NCI-H2107 treated with DMSO at 0.1 percent for 48 hours (cell line): ENCODE results near the gene PLA2G2D.
A peak's percentile ranks its signal among the peaks of the same experiment; 100 is the strongest.

Source experiments
- DNase-seq: peaks from one replicate; lab custom pipeline; 2025; ENCODE audit not compliant: unreplicated experiment; lab: John Stamatoyannopoulos, UW

PLA2G2D gene

DNA sequence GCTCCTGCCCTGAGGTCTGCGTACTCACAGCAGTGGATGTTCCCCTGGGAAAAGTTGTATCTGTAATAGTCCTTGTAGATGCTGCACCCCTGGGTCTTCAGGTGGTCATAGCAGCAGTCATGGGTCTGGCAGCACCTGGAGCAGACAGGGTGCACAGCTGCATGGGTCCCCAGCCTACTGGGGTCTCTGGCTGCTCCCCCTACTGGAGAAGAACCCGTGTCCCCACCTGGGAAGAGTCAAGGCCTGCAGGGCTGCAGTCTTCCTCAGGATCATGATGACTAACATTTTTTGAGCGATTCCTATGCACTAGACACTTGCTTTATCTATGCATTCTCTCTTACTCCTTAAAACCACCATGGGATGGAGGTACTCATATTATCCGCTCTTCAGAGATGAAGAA is 3.9 kb downstream of the PLA2G2D start:
- DNase-seq: no peak

DNA sequence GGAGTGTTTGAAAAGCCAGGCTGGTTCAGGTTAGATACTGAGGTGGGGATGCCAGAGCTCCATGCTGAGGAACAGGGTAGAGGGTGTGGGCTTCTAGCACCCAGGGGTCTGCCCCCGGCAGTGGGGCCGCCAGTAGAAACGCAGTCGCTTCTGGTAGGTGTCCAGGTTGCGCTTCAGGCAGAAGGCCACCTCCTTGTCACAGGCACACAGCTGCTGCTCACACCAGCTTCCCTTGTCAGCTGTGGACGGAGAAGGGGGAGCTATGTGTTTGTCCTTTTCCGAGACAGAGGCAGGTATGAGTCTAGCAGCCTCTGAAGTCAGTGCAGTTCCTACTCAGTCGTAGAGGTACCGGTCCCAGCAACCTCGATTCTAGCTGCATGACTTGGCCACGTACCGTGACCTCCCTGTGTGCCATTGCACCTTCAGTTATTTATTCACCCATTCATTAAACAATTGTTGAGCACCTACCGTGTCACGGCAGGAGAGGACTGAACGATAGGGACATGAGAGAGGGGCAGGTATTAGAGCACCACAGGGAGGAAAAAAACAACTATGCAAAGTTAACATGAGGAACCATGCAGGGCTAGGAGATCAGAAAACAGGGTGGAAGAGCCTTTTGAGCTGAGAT is 5.2 kb downstream of the PLA2G2D start:
- no peak for DNase-seq

DNA sequence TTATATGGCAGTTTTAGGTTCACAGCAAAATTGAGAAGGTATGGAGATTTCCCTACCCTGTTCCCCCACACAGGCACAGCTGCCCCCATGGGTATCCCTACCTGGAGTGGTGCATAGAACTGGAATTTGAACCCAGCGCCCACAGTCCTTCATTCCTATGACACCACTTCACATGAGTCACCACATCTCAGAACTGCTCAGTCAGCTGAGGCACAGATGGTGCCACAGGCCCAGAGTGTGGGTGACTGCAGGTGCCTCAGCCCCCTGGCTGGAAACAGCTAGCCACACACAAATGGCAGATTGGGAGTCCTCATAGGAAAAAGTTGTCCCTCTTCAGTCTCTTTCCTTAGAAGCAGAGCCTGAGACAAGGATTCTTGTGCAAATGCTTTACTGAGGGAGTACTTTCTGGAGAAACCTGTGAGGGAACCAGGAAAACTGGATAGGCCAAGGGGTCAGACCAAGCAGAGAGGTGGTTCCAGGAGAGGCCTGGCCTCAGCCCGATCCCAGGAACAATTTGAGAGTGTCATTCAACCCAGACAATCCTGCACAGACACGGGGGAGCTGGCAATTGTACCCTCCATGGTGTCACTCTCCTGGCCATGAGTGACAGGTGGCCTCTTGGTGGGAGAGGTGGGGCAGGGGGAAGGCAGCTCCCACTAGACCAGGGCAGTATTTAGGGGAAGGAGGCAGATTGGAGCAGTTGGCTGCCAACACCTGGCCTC is 6.9 kb downstream of the PLA2G2D start:
- no peak for DNase-seq

DNA sequence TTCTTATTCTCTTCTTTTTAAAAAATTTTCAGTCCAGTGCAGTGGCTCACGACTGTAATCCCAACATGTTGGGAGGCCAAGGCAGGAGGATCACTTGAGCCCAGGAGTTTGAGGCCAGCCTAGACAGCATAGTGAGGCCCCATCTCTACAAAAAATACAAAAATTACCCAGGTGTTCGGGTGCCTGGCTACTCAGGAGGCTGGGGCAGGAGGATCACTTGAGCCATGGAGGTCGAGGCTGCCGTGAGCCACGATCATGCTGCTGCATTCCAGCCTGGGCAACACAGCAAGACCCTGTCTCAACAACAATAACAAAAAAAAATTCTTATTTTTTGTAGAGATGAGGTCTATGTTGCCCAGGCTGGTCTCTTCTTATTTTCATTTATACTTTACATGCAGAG is 7.9 kb downstream of the PLA2G2D start:
- no peak for DNase-seq

DNA sequence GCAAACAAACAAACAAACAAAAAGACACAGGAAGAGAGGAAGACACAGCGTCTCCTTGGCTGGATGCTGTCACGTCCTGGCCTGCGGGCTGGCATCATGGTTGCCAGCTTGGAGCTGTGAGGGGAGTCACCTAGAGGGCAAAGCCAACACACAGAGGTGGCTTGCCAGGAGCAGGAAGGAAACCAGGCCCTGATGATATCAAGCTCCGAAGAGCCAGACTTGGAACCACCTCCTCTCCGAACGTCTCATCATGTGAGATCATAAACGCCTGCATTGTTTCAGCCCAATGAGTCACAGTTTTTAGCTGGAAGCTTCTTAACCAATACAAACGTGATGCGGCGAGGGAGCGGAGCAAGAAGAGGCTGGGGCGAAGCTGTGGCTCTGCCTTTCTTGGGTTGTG is 8.7 kb downstream of the PLA2G2D start:
- DNase-seq: no peak

DNA sequence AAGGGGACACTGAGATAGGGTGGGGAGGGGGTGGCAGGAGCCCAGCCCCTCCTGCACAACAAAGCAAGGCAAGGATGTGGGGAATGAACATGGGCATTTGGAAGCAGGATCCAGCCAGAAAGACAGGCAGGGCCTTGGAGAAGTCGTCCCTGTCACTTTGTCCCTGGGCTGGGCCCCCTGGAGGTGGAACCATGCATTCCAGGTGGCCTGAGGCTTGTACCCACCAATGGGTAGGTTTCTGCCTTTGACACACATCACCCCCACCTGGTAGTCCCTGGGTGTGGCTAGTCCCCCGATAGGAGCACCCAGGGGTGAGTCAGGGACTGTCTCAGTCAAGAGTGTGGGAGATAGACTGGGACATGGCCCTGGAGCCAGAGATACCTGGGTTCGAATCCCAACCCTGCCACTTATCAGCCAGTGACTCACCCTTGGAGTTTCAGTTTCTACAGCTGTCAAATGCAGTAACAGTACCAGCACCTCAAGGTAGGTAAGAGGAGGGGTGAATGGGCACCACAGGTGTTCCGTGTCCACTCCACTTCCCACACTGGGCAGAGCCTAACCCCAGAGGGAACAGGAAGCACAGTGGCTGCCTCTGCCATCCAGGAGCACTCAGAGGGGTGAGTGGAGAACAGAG is 10.0 kb downstream of the PLA2G2D start:
- no peak for DNase-seq

DNA sequence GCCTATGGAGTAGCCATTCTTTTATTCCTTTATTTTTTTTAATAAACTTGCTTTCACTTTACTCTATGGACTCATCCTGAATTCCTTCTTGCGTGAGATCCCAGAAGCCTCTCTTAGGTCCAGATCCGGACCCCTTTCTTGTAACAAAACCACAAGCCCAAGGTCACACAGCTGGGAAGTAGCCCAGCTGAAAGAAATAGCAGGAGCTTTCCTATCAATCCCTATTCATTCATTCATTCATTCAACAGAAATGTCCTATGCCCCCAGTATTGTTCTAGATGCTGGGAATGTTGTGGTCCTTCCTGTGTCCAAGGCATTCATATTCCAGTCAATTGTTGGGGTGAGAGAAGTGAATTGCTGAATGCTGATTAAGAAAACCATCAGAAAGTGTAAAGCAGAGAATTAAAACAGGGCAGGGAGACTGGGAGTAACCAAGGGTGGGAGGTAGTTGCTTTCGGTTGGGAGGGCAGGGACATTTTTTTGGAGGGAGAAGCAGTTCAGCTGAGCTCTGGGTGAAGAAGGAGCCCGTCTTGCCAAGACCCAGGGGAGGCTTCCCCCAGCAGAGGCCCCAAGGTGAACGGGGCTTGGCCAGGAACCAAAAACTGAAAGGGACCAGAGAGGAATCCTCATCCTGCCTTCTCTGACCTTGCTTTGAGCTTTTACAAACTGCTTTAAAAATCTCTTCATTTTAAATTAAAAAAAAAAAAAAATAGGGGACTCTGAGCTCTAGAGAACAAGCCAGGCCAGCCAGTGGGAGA is 10.8 kb downstream of the PLA2G2D start:
- DNase-seq: no peak

DNA sequence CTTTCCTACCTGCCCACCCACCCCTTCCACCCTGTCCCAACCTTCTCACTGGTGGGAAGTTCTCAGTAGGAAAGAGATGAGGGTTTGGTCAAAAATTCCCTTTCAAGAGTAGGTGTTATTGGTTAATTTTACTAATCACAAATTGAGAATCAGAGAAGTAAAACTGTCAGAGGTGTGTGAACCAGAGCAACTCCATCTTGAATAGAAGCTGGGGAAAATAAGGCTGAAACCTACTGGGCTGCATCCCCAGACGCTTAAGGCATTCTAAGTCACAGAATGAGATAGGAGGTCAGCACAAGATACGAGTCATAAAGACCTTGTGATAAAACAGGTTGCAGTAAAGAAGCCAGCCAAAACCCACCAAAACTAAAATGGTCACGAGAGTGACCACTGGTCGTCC is 11.5 kb downstream of the PLA2G2D start:
- DNase-seq: no peak

DNA sequence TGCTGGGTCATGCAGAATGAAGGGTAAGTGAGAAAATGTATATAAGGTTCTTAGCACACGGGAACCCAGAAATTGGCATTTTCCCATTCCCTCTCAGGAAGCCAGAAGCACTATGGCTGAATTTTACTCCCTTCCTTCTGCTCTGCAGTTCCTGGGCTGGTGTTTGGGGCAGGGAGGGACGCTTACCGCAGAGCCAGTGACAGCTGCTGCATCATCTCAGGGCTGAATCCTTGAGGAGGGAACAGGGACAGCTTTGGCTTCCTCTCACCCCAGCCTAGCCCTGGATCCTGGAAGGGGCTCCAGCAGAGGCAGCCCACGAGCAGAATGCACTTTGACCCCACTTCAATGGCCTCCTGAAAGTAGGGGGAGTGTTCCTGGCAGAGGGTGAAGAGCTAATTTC is 12.0 kb downstream of the PLA2G2D start:
- no peak for DNase-seq

DNA sequence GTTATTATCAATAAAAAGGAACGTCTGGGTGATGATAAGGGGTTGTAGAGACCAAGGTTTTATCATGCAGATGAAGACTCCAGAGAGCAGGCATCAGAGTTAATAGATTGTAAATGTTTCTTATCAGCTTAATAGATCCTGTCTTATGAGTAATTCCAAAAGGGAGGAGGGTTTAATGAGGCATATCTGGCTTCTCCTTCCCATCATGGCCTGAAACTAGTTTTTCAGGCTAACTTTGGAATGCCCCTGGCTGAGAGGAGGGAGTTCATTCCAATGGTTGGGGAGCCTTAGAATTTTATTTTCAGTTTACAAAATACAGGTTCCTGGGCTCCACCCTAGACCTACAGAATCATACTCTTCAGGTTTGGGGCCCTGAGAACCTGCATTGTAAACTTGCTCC is 13.5 kb downstream of the PLA2G2D start:
- no peak for DNase-seq

DNA sequence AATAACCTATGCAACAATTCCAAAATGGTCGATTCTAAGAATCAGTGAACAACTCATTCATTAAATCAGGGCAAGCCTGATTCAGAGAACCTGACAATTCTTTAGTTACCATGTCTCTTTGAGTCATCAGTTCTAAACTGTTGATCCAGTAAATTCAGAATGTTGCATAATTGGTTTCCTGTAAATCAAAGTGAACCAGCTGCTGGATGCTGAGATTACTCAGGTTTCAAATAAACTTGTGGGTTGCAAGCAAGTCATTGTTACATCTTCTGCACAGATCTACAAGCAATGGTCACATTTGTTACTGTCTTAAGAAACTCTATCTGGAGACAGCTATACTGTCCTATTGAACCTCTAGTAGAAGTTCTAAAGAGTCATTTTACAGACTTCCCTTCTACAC is 16.5 kb downstream of the PLA2G2D start:
- DNase-seq: no peak

DNA sequence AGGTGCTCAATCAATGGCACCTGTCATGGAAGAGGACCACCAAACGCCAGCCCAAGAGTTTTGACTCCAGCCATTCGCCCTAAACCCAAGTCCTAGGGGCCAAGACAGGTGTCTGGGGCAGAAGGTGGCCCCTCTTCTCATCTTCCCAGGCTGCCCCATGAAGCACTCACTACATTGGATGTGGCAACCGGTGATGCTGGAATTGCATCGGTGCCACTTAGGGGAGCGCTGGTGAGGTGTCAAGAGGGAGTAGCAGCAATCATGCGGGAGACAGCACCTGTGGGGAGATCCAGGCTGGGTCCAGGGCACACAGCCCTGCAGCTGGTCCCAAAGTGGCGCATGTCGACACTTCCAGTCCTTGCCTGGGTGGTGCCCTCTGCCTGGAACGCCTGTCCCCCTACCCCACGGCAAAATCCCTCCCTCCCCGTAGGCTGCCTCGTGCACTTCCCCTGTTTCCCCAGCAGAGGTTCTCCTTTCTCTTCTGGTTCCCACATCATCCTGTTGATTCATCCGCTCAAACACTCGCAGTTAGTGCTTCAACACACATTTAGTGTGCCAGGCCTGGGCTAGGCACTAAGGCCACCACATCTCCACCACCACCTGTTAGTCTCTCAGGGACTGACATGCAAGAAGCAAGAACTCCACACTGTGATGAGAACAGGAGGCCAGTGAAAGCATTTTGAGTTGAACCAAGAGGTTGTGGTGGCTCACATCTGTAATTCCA is 18.5 kb downstream of the PLA2G2D start:
- peak; percentile 12 for DNase-seq

DNA sequence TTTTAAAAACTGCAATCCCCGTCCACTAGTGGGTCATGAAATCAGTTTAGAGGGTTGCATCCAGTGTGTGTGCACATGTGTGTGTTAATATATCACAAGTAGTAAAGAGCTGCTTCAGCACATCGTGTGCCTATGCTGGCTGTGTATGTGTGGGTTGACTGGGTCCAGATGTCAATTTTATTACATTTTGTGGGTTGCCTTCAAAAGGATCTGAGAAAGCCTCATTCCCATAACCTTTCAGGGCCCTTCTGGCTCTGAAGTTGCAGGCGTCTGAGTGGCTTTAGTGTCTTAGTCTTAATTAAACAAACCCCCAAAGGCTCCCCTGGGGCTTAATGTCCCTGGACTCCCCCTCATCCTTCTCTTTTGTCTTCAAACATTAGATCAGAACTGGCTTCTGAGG is 19.8 kb downstream of the PLA2G2D start:
- no peak for DNase-seq

DNA sequence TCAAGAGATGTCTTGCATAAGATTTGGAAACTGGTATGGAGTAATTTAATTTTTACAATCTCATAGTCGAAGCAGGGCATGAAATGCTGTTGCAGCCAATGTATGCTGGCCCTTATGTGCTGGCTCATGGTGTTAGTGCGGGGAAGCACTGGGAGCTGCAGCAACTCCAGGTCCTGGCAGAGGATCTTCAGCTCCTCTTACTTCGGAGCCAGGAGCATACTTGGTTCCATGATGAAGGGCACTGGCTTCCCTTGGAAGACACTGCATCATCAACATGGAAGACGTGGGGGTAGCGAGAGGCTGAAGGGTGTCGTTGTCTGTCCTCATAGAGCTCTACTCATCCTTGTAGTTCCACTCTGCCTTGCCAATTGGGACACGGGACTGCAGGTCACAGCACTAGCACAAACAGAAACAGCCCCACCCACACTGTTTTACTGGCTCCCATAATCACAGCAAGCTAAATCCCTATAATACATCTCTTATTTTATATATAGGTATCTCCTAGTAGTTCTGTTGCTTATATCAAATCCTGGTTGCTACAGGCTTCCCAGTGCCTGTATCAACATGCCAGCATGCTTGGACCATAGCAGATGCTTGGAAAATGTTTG is 22.4 kb downstream of the PLA2G2D start:
- DNase-seq: no peak

DNA sequence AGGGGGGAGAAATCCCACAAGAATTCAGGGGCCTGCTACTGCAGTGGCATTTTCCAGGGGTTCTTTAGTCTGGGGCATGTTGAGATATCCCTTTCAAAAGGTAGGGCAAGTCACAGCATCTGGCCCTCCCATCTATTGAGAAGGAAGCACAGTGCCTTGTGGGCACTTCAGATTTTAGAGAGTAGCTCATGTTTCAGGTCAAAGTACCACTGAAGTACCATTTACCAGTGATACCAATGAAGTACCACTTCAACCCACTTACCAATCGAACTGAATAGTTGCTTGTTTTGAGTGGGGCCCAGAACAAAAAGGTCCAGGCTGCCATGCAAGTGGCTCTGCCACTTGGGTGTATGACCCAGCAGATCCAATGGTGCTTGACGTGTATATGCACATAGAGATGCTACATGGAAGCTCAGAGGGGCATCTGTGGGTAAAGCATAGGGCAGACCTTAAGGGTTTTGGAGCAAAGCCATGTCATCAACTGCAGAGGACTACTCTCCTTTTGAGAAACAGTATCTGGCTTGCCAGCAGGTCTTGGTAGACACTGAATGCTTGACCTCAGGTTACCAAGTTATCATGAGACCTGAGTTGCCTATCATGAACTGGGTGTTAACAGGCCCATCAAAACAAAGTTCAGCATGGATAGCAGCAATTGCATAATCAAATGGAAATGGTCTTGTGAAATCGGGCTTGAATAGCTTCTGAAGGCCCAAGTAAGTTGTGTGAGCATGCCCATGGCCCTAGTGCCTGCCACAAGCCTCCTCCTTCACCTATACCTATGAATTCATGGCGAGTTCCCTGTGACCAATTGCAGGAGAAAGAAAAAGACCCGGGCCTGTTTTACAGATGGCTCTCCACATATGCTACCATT is 23.5 kb downstream of the PLA2G2D start:
- peak; percentile 19 for DNase-seq

DNA sequence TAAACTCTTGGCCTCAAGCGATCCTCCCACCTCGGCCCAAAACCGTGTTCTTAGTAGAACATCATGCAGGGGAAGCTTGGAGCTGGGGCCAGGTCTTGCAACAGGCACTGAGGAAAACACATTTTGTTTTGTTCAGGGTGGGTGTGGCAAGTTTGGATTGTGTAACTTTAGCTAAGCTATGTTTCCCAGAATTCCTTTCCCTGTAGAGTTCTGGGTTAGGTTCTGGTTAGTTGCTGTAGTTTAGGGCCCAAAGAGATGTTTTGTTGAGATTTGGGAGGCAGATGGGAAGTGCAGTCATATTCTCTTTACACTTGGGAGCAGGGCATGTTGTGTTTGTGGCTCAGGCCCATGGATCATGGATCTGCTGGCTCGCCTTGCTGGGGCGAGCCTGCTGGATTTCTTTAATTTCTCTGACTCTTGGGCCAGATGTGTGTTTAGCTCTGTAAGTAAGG is 25.4 kb downstream of the PLA2G2D start:
- DNase-seq: no peak

DNA sequence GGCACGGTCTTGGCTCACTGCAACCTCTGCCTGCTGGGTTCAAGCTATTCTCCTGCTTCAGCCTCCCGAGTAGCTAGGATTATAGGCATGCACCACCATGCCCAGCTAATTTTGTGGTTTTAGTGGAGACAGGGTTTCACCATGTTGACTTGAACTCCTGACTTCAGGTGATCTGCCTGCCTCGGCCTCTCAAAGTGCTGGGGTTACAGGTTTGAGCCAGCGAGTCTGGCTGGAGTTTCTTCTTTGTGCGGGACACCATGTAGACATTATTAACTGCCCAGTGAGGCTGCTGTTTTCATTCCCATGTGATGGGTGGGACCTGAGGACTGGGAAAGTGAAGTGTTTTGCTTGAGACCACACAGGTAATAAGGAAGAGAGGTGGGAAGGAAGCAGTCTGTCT is 26.0 kb downstream of the PLA2G2D start:
- DNase-seq: no peak

DNA sequence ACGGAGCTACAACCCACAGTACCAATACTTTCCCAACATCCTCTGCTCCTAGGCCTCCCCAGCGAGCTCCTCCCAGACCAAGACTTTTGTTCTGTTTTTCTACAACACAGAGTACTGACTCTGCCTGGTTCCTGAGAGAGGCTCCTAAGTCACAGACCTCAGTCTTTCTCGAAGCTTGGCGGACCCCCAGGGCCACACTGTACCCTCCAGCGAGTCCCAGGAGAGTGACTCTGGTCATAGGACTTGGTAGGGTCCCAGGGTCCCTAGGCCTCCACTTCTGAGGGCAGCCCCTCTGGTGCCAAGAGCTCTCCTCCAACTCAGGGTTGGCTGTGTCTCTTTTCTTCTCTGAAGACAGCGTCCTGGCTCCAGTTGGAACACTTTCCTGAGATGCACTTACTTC is 28.7 kb downstream of the PLA2G2D start:
- no peak for DNase-seq

DNA sequence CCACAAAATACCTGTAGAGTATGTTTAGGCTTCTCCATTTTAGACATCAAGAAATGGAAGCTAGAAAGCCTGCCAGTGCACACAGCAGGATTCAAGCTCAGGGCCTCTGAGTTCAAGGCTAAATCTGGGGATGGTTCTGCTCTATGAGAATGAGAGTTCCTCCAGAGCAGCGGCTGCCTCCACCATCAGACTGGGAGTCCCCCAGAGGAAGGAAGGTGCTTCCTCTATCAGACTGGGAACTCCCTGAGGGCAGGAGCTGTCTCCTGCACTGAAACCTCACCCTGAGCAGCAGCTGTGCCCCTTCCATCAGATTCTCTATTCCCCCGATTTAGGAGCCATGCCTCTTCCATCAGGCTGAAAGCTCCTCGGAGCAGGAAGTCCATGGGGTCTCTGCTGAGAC is 29.2 kb downstream of the PLA2G2D start:
- DNase-seq: no peak
